Measurements from ENCODE around the gene INO80E. TPM values are rescaled to one million over a fixed set of nuclear protein-coding genes. Genes with fewer than 3 reads are reported as not detected.

INO80E gene
- total and polyA plus RNA-seq, 2 donors (not counting 1 experiment from before 2014, with no cell fraction given) = 103 to 113 TPM

- Histone ChIP-seq H3K27me3 (replicated peaks in 1 of 4; ENCODE audit: control extremely low read depth in 1 of 4, control insufficient read depth in 3 of 4, insufficient read depth in 4 of 4, low read length in 3 of 4) (no peaks in the 10 kb centered on the region), H3K4me2 (replicated peaks; ENCODE audit: low read depth, low read length, poor library complexity, severe bottlenecking) (no peak overlapping the region), H3K36me3 (replicated peaks in 1 of 2; ENCODE audit: control extremely low read depth in 1 of 2, control insufficient read depth in 1 of 2, extremely low read depth in 1 of 2, insufficient read depth in 2 of 2, low read length in 1 of 2) (peaks cover 0 to 41% of the 10 kb centered on the region in 2 experiments), H3K9ac (ENCODE audit: low read length) (no peak overlapping the region), H3K4me1 (ENCODE audit: control insufficient read depth in 2 of 2, insufficient read depth in 2 of 2, low read length in 2 of 2) (peaks cover 11 to 21% of the 10 kb centered on the region in 2 donors), H3K9me3 (ENCODE audit: control extremely low read depth in 1 of 3, control insufficient read depth in 2 of 3, insufficient read depth in 1 of 3, low read length in 2 of 3) (no peaks in the 10 kb centered on the region), H3K27ac (ENCODE audit: low read length in 2 of 2) (no peak overlapping the region), H2AFZ (ENCODE audit: insufficient read depth, low read depth, low read length, poor library complexity, severe bottlenecking) (no peak overlapping the region), H3K4me3 (ENCODE audit: control extremely low read depth in 1 of 5, extremely low read depth in 1 of 5, insufficient read depth in 1 of 5, low read depth in 2 of 5, low read length in 4 of 5) (no peak overlapping the region), H4K20me1 (ENCODE audit: control insufficient read depth, insufficient read depth, low read length, poor library complexity, severe bottlenecking) (peaks cover 17% of the 10 kb centered on the region), H3K79me2 (ENCODE audit: control insufficient read depth, insufficient read depth, low read length) (peaks cover 13% of the 10 kb centered on the region)
- H3K9me3 Mint-ChIP-seq (ENCODE audit: insufficient read depth) = no peaks in the 10 kb centered on the region
- ChIA-PET CTCF (interaction anchor here (1.5 kb wide), 1 partner anchor 31 kb away, joined by 6 read pairs; no protein-coding TSS in a partner anchor), POLR2A (interaction anchor here (0.6 kb wide), 1 partner anchor 181 kb away, joined by 5 read pairs; no protein-coding TSS in a partner anchor)
- intact Hi-C loops (cut with micrococcal nuclease) = no loop called here
- 88% methylated on average over 27 of the region's 33 CpGs for WGBS (ENCODE audit: insufficient coverage)
- H3K27ac Mint-ChIP-seq = no peak overlapping the region
- TF ChIP-seq, protein P1, sequence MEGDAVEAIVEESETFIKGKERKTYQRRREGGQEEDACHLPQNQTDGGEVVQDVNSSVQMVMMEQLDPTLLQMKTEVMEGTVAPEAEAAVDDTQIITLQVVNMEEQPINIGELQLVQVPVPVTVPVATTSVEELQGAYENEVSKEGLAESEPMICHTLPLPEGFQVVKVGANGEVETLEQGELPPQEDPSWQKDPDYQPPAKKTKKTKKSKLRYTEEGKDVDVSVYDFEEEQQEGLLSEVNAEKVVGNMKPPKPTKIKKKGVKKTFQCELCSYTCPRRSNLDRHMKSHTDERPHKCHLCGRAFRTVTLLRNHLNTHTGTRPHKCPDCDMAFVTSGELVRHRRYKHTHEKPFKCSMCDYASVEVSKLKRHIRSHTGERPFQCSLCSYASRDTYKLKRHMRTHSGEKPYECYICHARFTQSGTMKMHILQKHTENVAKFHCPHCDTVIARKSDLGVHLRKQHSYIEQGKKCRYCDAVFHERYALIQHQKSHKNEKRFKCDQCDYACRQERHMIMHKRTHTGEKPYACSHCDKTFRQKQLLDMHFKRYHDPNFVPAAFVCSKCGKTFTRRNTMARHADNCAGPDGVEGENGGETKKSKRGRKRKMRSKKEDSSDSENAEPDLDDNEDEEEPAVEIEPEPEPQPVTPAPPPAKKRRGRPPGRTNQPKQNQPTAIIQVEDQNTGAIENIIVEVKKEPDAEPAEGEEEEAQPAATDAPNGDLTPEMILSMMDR (IDR thresholded peaks at IDR 0.05) = no peak
- no peak for TF ChIP-seq EZH2 (IDR thresholded peaks at IDR 0.05; ENCODE audit: borderline replicate concordance, insufficient read depth, low read depth, low read length, poor library complexity, severe bottlenecking)
- no peak for ATAC-seq (ENCODE audit: low read depth)
- H3K4me1 Mint-ChIP-seq = peaks cover 31% of the 10 kb centered on the region
- H3K27me3 Mint-ChIP-seq = no peaks in the 10 kb centered on the region
- no peak overlapping the region for H3K4me3 Mint-ChIP-seq
- DNase-seq = no peak
Observed at GRCh38 chr16:30000735-30001631, 4.9 kb downstream of the INO80E start.
